D341Med (cell line): ENCODE results near the gene PLCB3.
A peak's percentile ranks its signal among the peaks of the same experiment; 100 is the strongest.

Experiments
- DNase-seq: peaks from one replicate; pipeline ENCODE4 v3.0.0; 2012; ENCODE audit warnings: low spot score

The PLCB3 gene

DNA sequence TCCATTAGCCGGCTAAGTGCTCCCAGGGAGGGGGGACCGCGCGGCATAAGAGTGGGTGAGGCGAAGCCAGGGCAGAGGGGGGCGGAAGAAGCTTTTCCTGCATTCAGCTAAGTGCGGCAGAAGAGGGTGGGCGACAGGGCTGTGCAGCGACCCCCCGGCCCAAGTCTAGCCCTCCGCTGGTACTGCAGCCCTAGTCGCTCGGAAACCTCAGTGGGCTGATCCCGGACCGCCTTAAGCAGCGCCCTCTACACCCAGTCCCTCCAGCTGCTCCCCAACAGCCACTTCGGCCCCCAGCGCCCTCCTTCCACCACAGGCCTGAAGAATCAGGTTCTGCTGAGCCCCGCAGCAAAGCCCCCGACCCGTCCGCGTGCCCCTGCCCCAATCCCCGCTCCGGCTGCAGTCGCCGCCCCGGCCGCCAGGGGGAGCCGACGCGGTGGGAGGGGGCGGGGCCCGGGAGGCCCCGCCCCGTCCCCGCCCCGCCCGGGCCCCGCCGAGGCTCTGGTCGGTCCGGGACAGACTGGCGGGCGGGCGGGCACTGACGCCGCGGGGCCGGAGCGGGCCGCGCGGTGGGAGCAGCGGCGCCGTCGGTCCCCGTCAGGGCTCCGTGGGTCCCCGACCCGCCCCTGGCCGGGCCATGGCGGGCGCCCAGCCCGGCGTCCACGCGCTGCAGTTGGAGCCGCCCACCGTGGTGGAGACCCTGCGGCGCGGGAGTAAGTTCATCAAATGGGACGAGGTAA is at the start of gene PLCB3:
TSS of gene PLCB3 (plus strand) at position 515 of the 737 bp plus-strand sequence. CDS start at position 635, 120 bp downstream.
- DNase-seq, result peak; percentile 94

DNA sequence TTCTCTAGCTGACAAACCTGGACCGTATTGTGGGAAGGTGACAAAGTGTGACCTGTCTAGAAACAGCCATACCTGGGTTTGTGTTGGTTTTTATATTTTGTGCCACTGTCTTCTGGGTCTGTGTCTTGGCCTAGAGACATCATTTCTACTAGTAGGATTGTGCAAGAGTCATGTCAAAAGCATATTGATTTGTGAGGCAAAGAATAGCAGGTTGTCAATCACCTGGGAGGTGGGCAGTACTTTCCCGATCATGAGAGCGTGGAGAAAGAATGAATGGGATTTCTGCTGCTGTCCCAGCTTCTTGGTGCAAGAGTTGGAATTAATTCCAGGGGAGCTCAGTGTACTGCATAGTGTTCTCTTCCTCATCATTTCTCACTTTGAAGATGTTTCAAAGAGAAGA is 49.8 kb upstream of the PLCB3 start:
- no peak for DNase-seq

DNA sequence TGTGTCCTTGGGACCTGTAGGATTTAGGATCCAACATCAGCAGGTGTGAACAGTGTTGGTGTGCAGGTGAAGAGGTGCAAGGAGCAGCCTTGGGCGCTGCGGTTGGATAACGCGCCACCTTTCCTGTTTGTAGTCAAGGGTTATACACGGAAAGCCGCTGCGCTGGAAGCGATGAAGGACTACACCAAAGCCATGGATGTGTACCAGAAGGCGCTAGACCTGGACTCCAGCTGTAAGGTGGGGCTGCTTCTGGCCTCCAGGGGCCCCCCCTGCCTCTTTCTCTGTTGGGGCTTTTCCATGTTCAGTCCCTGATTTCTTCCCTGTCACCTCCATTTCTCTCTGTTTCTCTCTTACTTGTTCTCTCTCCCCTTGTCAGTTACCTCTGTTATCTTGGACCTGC is 48.3 kb upstream of the PLCB3 start:
- no peak for DNase-seq

DNA sequence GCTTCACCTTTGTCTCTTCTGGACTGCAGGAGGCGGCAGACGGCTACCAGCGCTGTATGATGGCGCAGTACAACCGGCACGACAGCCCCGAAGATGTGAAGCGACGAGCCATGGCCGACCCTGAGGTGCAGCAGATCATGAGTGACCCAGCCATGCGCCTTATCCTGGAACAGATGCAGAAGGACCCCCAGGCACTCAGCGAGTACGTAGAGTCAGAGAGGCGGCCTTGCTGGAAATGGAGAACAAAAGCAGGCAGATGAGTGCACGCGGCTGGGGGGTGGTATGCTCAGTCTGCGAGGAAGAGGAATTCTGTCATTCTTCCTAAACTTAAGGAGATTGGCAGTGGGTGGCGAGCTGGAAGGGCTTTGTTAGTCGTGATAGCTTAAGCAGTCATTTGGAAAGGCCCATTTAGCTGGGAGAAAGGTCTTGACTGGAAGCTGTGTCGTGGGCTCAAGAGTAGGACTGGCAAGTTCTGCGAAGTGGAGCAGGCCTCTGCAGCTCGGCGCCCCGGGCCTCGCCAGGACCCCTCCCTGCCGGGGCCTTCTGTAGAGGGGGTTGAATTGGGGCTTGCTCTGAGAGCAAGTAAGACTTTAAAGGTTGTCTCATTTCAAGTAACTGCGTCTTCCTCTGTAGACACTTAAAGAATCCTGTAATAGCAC is 47.8 kb upstream of the PLCB3 start:
- DNase-seq, result peak; percentile 32

DNA sequence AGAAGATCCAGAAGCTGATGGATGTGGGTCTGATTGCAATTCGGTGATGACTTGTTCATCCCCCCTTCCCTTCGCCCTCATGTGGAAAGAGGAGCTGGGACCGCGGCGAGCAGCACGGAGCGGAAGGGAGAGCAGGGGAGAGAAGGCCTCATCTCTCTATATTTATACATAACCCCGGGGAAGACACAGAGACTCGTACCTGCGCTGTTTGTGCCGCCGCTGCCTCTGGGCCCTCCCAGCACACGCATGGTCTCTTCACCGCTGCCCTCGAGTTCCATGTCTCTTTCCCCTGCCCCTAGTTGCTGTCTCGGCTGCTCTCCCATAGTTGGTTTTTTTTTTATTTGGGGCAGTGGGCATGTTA is 47.3 kb upstream of the PLCB3 start:
- peak; percentile 38 for DNase-seq

DNA sequence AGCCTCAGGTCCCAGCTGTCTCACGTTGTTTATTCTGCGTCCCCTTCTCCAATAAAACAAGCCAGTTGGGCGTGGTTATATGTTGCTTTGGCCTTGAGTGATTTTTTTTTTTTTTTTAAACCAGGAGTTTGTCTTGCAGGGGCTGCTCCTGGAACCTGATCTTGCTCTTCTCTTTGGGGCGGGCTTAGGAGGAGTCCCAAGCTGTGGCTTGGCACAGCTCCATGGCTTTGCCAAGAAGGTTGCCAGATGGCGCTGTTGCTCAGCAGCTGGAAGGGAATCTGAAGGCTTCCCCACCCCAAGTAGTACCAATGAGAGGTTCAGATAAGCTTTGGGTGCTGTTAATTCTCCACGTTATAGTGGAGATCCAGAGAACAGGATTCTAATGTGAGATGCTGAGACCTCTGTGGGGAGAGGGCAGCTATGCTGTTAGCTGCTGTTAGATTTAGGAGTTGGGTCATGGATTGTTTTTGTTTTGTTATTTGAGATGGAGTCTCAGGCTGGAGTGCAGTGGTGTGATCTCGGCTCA is 46.8 kb upstream of the PLCB3 start:
- DNase-seq, result peak; percentile 91

DNA sequence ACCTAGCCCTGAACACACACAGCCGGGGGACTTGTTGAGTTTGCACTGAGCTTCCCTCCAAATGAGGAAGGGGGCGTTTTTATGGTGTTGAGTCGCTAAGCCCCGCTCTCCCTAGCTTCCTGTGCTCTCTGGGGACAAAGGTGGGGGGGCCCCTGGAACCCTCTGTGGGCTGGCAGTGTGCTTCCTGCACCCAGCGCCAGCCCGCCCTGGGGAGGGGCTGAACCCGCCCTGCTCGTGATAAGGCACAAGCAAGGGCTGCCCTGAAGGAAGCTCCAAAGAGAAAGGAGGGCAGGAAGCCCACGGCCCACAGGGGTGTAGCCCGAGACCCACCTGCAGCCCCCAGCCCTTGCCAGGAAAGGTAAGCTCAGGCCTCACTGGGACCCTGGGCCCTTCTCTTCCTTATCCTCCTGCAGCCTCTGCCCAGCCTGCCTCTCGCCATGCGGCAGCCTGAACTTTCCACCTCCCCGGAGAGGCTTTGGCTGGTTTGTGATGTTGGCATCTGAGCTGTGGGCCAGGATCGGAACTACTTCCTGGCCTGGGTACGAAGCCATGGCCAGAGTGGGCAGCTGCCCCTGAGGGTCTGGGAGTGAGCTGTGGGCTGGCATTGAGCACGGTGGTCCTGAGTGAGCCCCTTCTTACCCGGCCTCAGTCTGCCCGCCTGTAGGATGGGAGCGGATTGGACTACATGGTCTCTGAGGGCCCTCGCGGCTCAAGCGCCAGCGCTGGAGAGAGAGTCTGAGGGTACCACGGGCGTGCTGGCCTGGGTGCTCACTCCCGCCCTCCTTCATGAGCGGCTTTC is 44.7 kb upstream of the PLCB3 start, which contains the start of gene FERMT3:
TSS of gene FERMT3 (plus strand) at position 265 of the 799 bp plus-strand sequence. CDS start 644 bp downstream, outside the sequence.
- DNase-seq, result peak; percentile 26

DNA sequence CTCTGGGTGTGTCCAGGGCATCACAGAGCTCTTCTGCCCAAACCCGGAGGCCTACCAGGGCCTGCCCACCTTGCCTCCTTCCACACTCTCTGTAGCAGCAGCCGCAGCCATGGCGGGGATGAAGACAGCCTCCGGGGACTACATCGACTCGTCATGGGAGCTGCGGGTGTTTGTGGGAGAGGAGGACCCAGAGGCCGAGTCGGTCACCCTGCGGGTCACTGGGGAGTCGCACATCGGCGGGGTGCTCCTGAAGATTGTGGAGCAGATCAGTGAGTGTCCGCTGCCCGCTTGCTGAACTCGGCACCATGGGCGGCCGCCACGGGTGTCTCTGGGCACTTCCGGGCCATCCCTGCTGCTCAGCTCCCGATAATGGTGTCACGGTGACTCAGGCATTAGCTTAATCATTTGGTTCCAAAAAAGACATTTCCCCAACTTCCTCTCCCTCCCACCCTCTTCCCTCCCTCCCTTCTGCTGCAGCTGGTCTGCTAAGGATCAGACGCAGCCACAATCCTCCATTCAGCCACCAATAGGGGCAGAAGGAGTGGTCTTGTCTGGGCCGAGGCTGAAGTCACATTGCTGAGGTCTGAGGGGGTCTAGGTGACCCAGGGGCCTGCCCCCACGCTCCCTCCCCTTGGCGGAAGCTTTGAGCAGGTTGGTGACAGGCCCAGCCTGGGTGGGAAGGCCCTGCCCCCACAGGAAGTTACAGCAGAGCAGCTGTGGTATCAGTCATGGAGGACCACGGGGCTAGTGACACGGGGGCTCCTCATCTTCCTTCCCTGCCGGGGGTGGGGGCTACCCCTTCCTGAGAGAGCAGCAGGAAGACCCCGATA is 43.9 kb upstream of the PLCB3 start:
- DNase-seq, result peak; percentile 22

DNA sequence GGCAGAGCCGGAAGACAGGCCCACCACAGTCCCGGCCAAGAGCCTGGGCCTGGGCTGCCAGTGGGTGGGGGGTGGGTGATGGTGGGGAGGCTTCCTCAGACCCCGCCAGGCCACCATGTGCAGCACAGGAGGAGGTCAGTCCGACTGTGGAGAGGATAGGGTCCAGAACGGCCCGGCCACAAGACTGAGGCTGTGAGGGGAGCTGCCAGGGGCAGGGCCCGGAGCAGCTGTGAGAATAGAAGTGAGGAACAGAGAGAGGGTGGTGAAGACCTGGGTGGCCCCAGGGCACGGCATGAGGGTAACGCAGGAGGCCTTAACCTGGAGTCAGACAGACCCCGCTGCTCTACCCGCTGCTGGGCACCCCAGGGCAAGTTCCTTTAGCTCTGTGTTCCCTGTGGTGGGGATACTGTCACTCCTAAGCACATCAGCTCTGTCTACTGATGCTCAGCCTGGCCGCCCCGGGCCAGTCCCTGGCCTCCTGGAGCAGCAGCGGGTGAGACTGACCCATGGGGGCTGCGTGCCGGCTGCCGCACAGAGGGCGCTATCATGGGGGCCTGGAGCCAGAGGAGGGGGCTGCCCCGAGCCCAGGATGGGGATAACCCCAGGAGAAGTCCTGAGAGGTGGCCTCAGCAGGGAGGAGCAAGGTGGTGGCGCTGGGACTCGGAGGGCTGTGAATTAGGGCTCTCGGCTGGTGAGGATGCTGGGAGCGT is 43.1 kb upstream of the PLCB3 start:
- peak; percentile 26 for DNase-seq

DNA sequence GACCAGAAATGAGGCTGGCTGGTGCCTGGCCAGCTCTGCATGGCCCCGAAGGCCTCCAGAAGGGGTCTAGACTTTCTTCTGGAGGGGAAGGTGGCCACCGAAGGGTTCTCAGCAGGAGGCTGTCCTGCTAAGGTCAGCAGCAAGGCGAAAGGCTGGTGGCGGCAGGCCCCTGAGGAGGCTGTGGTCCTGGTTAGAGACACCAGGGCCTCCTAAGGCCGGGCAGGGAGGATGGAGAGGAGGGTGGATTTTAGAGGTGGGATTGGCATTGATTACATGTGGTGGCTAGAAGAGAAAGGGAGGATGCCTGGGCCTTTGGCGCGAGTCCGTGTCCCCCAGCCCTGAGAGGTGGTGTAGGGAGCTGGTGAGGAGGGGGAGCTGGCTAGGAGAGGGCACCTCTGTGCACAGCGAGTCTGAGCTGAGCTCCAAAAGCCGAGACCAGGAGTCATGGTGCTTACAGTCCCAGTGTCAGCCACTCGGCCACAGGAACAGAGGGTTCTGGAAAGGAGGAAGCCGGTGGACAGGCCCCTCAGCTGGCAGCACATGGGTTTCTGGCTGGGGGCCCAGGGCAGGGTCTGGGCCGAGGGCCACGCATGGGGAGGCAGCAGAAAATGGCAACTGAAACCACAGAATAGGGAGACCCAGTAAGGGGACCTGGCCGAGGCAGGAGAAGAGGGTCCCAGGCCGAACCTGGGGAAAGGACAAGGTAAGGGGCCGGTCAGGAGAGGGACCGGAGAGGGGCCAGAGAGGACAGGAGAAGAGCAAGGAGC is 42.4 kb upstream of the PLCB3 start:
- DNase-seq, result peak; percentile 26

DNA sequence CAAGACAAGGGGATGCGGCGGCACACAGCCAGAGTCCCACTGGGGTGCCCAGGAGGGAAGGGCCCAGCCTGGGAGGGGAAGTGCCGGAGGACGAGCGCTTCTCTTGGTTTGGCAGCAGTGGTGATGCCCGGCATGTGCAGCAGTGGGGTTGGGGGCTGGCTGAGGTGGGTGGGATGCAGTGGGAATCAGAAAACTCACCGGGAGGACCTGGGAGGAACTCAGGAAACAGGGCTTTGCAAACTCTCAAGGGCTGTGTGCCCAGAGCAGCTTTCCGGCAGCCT is 41.8 kb upstream of the PLCB3 start:
- DNase-seq, result no peak

DNA sequence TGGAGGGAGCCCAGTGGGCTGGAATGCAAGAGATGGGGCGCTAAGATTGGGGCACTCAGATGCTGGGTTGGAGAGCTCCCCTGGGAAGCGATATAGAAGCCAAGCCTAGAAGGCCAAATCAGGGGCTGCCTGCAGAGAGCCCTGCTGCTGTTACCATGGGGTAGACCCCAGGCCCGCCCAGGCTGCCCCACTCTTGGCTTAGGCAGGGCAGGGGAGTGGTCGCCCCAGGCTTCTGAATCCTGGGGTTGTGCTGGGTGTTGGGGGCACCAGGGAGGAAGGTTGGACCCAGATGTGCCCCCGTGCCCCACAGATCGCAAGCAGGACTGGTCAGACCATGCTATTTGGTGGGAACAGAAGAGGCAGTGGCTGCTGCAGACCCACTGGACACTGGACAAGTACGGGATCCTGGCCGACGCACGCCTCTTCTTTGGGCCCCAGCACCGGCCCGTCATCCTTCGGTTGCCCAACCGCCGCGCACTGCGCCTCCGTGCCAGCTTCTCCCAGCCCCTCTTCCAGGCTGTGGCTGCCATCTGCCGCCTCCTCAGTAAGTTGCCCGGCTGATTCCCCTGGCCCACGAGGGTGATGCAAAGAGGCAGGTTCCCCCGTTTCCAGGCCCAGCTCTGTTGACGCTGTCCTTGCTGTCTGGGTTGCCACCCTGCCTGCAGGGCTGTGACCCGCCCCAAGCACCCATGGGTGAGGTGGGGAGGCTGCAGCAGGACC is 40.9 kb upstream of the PLCB3 start:
- peak; percentile 40 for DNase-seq

DNA sequence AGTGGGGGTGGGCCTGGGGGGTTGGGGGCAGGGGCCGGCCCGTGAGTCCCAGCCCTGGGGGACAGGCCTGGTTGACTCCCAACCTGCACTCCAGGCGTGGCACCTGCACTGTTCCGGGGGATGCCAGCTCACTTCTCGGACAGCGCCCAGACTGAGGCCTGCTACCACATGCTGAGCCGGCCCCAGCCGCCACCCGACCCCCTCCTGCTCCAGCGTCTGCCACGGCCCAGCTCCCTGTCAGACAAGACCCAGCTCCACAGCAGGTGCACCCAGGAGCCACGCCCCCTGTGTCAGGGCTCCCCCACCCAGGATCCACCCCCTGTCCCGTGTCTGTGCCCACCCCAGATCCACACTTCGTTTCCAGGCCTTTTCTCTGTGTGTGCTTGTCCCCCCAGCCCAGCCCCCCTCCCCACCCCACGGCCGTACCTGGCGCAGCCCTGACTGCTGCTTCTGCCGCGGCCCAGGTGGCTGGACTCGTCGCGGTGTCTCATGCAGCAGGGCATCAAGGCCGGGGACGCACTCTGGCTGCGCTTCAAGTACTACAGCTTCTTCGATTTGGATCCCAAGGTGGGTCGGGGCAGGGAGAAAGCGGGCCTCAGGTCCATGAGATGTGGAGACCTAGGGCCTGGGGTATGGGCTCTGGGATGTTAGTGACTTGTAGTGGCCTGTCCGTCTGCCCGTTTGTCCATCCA is 40.0 kb upstream of the PLCB3 start:
- no peak for DNase-seq

DNA sequence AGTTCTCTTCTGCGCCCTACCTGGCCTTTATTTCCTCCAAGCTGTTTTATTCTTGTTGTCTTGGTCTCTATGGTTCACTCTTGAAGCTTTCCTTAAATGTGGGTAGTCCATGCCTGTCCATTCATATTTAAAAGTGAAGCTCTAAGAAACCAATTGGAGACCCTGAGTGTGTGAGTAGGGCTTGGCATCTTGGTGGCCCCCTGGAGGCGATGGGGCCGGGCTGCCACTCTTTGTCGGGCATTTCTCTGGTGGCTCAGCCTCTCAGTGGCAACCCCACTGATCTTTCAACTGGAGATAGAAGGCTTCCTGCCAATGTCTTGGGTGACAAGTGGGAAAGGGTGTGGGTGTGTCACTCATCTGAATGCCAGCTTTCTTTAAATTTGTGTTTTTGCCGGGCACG is 34.5 kb upstream of the PLCB3 start:
- DNase-seq, result no peak

DNA sequence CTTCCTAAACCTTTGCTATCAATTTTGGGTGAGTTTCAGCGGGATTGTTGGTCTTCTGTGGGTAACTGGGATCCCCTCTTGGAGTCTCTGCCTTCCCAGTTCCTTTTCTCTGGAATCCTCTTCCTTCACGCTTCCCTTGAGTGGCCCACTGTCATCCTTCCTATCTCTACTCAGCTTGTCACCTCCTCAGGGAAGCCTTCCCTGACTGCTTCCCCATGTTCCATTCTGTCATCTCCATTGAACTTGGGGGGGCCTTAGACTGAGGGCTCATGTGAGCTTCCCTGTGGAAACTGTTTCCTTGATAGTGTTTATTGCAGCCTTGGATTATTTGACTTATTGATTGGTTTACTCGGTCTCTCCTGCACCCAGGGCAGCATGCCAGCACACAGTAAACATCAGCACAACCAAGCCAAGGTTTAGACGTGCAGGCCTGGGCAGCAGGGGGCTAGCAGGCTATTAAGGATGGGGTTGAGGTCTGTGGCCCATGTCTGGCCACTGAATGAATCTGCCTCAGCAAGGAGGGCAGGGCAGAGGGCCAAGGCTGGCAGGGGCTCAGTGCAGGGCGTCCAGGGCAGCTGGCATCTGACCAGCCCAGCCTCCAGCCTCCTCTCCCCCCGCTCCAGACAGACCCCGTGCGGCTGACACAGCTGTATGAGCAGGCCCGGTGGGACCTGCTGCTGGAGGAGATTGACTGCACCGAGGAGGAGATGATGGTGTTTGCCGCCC is 32.5 kb upstream of the PLCB3 start:
- no peak for DNase-seq

DNA sequence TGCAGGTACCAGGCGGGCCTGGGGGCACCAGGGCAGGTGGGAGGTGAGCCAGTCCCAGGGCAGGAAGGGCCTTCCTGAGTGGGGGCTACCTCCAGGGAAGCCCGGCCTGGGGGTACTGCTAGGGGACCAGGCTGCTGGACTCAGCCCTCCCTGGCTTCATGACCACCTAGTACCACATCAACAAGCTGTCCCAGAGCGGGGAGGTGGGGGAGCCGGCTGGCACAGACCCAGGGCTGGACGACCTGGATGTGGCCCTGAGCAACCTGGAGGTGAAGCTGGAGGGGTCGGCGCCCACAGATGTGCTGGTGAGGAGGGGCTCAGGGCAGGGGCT is 32.0 kb upstream of the PLCB3 start:
- no peak for DNase-seq

DNA sequence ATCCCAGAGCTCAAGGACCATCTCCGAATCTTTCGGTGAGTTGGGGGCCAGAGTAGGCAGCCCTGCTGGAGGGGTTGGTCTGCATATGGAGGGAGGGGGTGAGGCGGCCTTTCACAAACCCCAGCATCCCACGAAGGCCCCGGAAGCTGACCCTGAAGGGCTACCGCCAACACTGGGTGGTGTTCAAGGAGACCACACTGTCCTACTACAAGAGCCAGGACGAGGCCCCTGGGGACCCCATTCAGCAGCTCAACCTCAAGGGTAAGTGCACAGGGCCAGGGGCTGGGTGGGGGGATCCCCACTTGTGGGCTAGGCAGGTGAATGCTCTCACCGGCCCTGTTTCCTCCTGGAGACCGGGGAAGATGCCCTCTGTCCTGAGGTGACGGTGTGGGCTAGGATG is 31.6 kb upstream of the PLCB3 start:
- DNase-seq, result no peak

DNA sequence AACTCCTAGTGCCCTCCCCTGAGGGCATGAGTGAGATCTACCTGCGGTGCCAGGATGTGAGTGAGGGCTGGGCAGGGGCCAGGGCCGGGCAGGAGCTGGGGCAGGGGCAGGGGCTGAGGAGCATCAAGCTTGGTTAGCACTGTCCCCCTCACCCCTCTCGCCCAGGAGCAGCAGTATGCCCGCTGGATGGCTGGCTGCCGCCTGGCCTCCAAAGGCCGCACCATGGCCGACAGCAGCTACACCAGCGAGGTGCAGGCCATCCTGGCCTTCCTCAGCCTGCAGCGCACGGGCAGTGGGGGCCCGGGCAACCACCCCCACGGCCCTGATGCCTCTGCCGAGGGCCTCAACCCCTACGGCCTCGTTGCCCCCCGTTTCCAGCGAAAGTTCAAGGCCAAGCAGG is 31.1 kb upstream of the PLCB3 start:
- DNase-seq, result no peak

DNA sequence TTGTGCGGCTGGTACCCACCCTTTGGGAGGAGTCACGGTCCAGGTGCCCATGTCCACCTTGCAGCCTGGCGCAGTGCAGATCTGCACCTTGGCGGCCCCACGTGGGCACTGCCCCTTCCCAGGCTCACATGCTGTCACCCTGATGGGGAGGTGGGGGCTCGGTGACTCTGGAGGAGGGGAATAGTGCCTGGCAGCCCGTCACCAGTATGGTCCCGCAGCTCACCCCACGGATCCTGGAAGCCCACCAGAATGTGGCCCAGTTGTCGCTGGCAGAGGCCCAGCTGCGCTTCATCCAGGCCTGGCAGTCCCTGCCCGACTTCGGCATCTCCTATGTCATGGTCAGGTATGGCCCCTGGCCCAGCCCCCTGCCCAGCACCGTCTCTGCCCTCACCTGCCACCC is 30.5 kb upstream of the PLCB3 start:
- DNase-seq, result no peak
